Kidney (tissue), 14 donors: Measurements from ENCODE around the gene MOK. TPM values are rescaled to one million over a fixed set of nuclear protein-coding genes. Genes with fewer than 3 reads are reported as not detected.

ENCODE experiments used
- DNase-seq, 5 donors: peaks; one replicate each; pipeline ENCODE4 v3.0.0-alpha.2; 2013 to 2020
- FAIRE-seq: peaks from 2 replicates; lab custom pipeline; 2012; peaks lifted over from hg19 to GRCh38; lab: Jason Lieb, UNC
- H3K27ac ChIP-seq, 2 donors: one replicate each; pipeline ENCODE4 v1.7.0; 2013; ENCODE audit warnings: low read depth in 2 of 2, low read length in 2 of 2, inconsistent platforms in 1 of 2
- H3K27me3 ChIP-seq: one replicate; pipeline ENCODE4 v1.7.1; 2013; ENCODE audit warnings: low read length, inconsistent platforms; ENCODE audit not compliant: control insufficient read depth, insufficient read depth
- H3K36me3 ChIP-seq, 3 donors: one replicate each; pipeline versions ENCODE4 v1.7.0 to v1.7.1; 2013; ENCODE audit warnings: low read length in 3 of 3, control low read depth in 1 of 3, inconsistent platforms in 1 of 3; ENCODE audit not compliant: insufficient read depth in 3 of 3, control insufficient read depth in 2 of 3
- H3K4me1 ChIP-seq, 3 donors: one replicate each; pipeline versions ENCODE4 v1.7.0 to v1.7.1; 2013; ENCODE audit warnings: low read length in 3 of 3, inconsistent platforms in 1 of 3, low read depth in 1 of 3; ENCODE audit not compliant: control insufficient read depth in 2 of 3, insufficient read depth in 2 of 3
- H3K4me3 ChIP-seq, 3 donors: one replicate each; pipeline versions ENCODE4 v1.7.0 to v1.8.1; 2013; ENCODE audit warnings: low read length in 3 of 3, control low read depth in 1 of 3, inconsistent platforms in 1 of 3
- H3K9ac ChIP-seq, 3 donors: one replicate each; pipeline versions ENCODE4 v1.7.0 to v1.7.1; 2013; ENCODE audit warnings: low read length in 3 of 3, control low read depth in 1 of 3, inconsistent platforms in 1 of 3
- H3K9me3 ChIP-seq, 3 donors: one replicate each; pipeline versions ENCODE4 v1.7.0 to v1.7.1; 2013; ENCODE audit warnings: low read length in 3 of 3, control low read depth in 1 of 3, inconsistent platforms in 1 of 3; ENCODE audit not compliant: control insufficient read depth in 2 of 3, insufficient read depth in 1 of 3
- intact Hi-C: fragments of 100-400 bp; cut with DNase I; formaldehyde crosslinking; loops from one replicate; pipeline ENCODE4 v1.11.1; 2022
- polyA plus RNA-seq: library from polyadenylated mRNA; stranded (reverse); fragments of 350-450 nt; fragmentation: Illumina TruSeq; extraction: RNeasy Lipid Tissue Mini Kit (QIAGEN cat#74804); gene quantifications from one replicate; pipeline ENCODE4 v1.2.3, GENCODE V29; 2014; ENCODE audit warnings: low read depth, low replicate concordance; ENCODE audit not compliant: insufficient read depth
- total RNA-seq: library from RNA; stranded (reverse); fragmentation: NEBNext Ultra II Directional; extraction: Animal tissue kit (Norgen Biotek cat#: 25700); gene quantifications from one replicate; pipeline ENCODE4 v1.2.1, GENCODE V29; 2021
- TF ChIP-seq, protein P1 (sequence below): IDR thresholded peaks from 3 replicates; pipeline ENCODE4 v1.5.1; 2012; ENCODE audit warnings: mild to moderate bottlenecking, moderate library complexity, borderline replicate concordance; ENCODE audit not compliant: insufficient read depth; ENCODE audit errors: extremely low read depth
- donor health status: control.
- donor health status: control.
- donor health status: control.
- donor health status: control.
- donor health status: control.
- donor health status: DM: yes; HTN: yes; CAD: no.
- donor health status: Normal renal cell carcinoma (clear cell type).

MOK gene
- total and polyA plus RNA-seq, 2 donors from 2014 or later: 20.4 to 32.7 TPM

DNA sequence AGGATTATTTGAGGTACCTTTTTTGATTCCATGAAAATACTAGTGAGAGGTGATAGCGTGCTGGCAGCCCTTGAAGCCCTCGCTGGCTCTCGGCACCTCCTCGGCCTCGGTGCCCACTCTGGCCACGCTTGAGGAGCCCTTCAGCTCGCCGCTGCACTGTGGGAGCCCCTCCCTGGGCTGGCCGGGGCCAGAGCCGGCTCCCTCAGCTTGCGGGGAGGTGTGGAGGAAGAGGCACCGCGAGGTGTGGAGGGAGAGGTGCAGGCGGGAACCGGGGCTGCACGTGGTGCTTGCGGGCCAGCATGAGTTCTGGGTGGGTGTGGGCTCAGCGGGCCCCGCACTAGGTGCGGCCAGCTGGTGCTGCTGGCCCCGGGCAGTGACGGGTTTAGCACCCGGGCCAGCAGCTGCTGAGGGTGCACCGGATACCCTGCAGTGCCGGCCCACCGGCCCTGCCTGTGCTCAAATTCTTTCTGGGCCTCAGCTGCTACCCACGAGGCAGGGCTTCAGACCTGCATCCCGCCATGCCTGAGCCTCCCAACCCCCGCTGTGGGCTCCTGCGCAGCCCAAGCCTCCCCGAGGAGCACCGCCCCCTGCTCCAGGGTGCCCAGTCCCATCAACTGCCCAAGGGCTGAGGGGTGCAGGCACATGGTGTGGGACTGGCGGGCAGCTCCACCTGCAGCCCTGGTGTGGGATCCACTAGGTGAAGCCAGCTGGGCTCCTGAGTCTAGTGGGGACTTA lies 7.4 kb downstream of the MOK start:
- Histone ChIP-seq H3K27ac (no peak overlapping the region), H3K4me1 (no peaks in the 10 kb centered on the region), H3K36me3 (no peaks in the 10 kb centered on the region), H3K4me3 (no peak overlapping the region), H3K9me3 (no peaks in the 10 kb centered on the region), H3K27me3 (no peaks in the 10 kb centered on the region), H3K9ac (no peak overlapping the region)
- DNase-seq (no peak), FAIRE-seq (no peak)
- intact Hi-C loops: no loop called here
- TF ChIP-seq, protein P1, sequence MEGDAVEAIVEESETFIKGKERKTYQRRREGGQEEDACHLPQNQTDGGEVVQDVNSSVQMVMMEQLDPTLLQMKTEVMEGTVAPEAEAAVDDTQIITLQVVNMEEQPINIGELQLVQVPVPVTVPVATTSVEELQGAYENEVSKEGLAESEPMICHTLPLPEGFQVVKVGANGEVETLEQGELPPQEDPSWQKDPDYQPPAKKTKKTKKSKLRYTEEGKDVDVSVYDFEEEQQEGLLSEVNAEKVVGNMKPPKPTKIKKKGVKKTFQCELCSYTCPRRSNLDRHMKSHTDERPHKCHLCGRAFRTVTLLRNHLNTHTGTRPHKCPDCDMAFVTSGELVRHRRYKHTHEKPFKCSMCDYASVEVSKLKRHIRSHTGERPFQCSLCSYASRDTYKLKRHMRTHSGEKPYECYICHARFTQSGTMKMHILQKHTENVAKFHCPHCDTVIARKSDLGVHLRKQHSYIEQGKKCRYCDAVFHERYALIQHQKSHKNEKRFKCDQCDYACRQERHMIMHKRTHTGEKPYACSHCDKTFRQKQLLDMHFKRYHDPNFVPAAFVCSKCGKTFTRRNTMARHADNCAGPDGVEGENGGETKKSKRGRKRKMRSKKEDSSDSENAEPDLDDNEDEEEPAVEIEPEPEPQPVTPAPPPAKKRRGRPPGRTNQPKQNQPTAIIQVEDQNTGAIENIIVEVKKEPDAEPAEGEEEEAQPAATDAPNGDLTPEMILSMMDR: no peak

DNA sequence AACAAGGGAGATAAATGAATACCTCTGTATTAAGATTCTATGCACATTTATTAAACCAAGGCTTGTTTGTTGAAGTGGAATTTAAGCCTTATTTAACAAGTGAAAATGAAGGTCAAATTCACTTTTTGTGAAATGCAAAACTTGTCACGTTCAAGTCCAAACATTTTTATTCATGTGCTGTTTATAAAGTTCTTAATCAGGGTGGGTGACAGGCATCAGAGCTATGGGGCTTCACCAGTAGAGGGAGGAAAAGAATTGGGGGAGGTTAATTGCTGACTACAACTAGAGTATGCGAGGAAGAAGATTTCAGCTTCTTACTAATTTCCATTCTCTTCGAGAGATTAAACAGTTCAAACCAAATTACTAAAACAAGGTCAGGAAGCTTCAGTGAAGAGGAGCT lies 9.7 kb downstream of the MOK start:
- Histone ChIP-seq H3K4me3 (no peak overlapping the region), H3K27ac (no peak overlapping the region), H3K9me3 (no peaks in the 10 kb centered on the region), H3K4me1 (no peaks in the 10 kb centered on the region), H3K36me3 (no peaks in the 10 kb centered on the region), H3K27me3 (no peaks in the 10 kb centered on the region), H3K9ac (no peak overlapping the region)
- DNase-seq (no peak), FAIRE-seq (no peak)
- TF ChIP-seq, protein P1: peak; percentile 4
- intact Hi-C loops: no loop called here

DNA sequence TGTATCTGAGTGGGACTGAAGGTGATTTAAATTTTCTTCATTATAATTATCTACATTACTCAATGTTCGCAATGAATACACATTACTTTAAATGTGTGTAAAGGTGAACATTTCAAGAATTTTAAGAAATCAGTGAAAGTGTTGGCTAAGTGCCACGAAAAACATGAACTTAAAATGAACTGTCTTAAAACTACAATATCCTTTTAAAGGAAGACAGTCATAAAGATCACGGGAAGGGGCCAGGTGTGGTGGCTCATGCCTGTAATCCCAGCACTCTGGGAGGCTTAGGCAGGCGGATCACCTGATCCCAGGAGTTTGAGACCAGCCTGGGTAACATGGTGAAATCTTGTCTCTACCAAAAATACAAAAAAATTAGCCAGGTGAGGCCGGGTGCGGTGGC lies 11.2 kb downstream of the MOK start:
- intact Hi-C loops: no loop called here
- Histone ChIP-seq H3K9ac (no peak overlapping the region), H3K36me3 (no peaks in the 10 kb centered on the region), H3K4me3 (no peak overlapping the region), H3K4me1 (no peaks in the 10 kb centered on the region), H3K27ac (no peak overlapping the region), H3K9me3 (no peaks in the 10 kb centered on the region), H3K27me3 (no peaks in the 10 kb centered on the region)
- no peak for FAIRE-seq
- TF ChIP-seq, protein P1: no peak
- peak in 1 of 5 donors; percentile 44 for DNase-seq
